ENCODE data around the gene ESPNL. TPM values are rescaled to one million over a fixed set of nuclear protein-coding genes. Genes with fewer than 3 reads are reported as not detected.
A peak's percentile ranks its signal among the peaks of the same experiment; 100 is the strongest.
"Not testable (repeated sequence)": the region's sequence is repeated elsewhere in the genome, so short reads cannot be mapped to it uniquely, and the experiment has no call there.

ESPNL gene, protein sequence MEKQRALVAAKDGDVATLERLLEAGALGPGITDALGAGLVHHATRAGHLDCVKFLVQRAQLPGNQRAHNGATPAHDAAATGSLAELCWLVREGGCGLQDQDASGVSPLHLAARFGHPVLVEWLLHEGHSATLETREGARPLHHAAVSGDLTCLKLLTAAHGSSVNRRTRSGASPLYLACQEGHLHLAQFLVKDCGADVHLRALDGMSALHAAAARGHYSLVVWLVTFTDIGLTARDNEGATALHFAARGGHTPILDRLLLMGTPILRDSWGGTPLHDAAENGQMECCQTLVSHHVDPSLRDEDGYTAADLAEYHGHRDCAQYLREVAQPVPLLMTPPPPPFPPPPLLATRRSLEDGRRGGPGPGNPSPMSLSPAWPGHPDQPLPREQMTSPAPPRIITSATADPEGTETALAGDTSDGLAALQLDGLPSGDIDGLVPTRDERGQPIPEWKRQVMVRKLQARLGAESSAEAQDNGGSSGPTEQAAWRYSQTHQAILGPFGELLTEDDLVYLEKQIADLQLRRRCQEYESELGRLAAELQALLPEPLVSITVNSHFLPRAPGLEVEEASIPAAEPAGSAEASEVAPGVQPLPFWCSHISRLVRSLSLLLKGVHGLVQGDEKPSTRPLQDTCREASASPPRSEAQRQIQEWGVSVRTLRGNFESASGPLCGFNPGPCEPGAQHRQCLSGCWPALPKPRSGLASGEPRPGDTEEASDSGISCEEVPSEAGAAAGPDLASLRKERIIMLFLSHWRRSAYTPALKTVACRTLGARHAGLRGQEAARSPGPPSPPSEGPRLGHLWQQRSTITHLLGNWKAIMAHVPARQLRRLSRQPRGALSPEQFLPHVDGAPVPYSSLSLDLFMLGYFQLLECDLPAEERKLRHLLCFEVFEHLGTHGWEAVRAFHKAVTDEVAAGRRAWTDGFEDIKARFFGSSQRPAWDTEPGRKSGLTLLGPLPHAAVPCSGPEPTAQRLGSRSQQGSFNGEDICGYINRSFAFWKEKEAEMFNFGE
- total RNA-seq = 1 to 10 TPM in 1 of 4 donors, under 1 TPM in 1, not detected in 2; 0.27 to 2.5 TPM

DNA sequence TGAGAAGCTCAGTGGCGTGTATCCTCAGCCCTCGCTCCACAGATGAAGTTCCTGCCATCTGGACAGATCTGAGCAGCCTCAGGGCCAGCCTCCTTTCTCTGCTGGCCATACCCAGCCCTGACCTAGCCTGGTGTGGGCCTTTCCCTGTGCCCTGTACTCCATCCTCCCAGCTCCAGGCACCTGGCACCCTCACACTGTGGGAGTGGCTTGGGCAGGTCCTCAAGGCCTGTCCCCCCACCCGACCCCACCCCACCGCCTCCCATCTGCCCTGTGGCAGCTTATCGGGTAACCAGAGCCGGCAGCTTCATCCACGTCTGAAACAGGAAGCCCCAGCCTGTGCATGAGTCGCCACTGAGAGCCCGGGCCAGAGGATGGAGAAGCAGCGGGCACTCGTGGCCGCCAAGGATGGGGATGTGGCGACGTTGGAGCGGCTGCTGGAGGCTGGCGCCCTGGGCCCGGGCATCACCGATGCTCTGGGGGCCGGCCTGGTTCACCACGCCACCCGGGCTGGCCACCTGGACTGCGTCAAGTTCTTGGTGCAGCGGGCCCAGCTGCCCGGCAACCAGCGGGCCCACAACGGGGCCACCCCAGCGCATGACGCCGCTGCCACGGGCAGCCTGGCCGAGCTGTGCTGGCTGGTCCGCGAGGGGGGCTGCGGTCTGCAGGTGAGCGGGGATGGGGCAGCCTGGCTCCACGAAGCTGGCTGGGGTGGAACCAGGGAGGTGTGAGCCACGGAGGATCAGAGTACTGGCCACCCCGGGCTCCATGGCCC is at the start of gene ESPNL:
Gene ESPNL, plus strand, starts transcription at position 292 of the 772 bp plus-strand sequence. Its CDS starts 80 bp downstream, at position 372.
- peaks cover 0 to 12% (median 7%) of the 10 kb centered on the region in 4 donors for H3K4me1 ChIP-seq
- peak in 2 of 3 donors; percentile 15 to 47 for DNase-seq

DNA sequence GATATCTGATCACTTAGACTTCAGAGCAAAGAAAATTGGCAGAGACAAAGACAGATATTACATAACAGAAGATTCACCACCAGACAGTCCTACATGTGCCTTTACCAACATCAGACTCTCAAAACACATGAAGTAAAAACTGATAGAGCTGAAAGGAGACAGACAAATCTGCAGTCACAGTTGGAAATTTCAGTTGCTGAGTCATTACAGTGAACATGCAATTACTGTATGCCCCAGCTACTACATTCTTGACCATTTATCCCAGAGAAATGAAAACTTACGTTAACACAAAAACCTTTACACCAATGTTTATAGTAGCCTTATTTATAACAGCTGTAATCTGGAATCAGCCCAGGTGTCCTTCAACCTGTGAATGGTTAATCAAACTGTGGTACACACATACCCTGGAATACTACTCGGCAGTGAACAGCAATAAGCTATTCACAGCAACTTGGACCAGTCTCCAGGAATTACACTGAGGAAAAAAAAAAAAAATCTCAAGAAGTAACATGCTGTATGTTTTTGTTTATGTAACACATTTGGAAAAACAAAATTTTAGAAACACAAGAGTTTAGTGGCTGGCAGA is 46.9 kb upstream of the ESPNL start:
- Histone ChIP-seq H3K4me3 (no peak overlapping the region), H3K27ac (no peak overlapping the region), H3K36me3 (no peaks in the 10 kb centered on the region), H3K4me1 (no peaks in the 10 kb centered on the region), H3K27me3 (no peaks in the 10 kb centered on the region), H3K9me3 (no peaks in the 10 kb centered on the region)
- TF ChIP-seq POLR2A (IDR thresholded peaks at IDR 0.05) = no peak
- TF ChIP-seq, protein P1, sequence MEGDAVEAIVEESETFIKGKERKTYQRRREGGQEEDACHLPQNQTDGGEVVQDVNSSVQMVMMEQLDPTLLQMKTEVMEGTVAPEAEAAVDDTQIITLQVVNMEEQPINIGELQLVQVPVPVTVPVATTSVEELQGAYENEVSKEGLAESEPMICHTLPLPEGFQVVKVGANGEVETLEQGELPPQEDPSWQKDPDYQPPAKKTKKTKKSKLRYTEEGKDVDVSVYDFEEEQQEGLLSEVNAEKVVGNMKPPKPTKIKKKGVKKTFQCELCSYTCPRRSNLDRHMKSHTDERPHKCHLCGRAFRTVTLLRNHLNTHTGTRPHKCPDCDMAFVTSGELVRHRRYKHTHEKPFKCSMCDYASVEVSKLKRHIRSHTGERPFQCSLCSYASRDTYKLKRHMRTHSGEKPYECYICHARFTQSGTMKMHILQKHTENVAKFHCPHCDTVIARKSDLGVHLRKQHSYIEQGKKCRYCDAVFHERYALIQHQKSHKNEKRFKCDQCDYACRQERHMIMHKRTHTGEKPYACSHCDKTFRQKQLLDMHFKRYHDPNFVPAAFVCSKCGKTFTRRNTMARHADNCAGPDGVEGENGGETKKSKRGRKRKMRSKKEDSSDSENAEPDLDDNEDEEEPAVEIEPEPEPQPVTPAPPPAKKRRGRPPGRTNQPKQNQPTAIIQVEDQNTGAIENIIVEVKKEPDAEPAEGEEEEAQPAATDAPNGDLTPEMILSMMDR (IDR thresholded peaks at IDR 0.05) = no peak
- no peak for DNase-seq

More for the DNA sequence above, at the start of gene ESPNL:
- no peak for TF ChIP-seq POLR2A (IDR thresholded peaks at IDR 0.05)
- TF ChIP-seq, protein P1 (IDR thresholded peaks at IDR 0.05) = no peak
- Histone ChIP-seq H3K9me3 (no peaks in the 10 kb centered on the region), H3K27ac (peak within 1 kb of the TSS in 2 of 4 donors; percentile 72 to 80), H3K36me3 (no peaks in the 10 kb centered on the region), H3K27me3 (no peaks in the 10 kb centered on the region), H3K4me3 (no peak within 1 kb of the TSS)

DNA sequence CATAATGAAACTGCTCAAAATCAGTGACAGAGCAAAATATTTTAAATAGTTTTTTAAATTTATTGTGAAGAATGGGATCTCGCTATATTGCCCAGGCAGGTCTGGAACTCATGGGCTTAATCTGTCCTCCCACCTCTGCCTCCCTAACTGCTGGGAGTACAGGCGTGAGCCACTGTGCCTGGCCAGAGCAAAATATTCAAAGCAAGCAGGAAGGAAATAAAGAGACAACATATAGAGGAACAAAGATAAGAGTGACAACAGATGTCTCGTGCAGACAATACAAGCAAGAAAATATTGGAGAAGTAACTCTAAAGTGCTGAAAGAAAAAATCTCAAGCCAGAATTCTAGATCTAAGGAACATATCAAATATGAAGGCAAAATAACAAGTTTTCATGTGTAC is 44.3 kb upstream of the ESPNL start:
- Histone ChIP-seq H3K9me3 (no peaks in the 10 kb centered on the region), H3K36me3 (no peaks in the 10 kb centered on the region), H3K4me3 (no peak overlapping the region), H3K27me3 (no peaks in the 10 kb centered on the region), H3K27ac (no peak overlapping the region), H3K4me1 (peaks cover 0 to 5% (median 0%) of the 10 kb centered on the region in 4 donors)
- no peak for DNase-seq
- TF ChIP-seq, protein P1 (IDR thresholded peaks at IDR 0.05) = no peak
- TF ChIP-seq POLR2A (IDR thresholded peaks at IDR 0.05) = no peak

DNA sequence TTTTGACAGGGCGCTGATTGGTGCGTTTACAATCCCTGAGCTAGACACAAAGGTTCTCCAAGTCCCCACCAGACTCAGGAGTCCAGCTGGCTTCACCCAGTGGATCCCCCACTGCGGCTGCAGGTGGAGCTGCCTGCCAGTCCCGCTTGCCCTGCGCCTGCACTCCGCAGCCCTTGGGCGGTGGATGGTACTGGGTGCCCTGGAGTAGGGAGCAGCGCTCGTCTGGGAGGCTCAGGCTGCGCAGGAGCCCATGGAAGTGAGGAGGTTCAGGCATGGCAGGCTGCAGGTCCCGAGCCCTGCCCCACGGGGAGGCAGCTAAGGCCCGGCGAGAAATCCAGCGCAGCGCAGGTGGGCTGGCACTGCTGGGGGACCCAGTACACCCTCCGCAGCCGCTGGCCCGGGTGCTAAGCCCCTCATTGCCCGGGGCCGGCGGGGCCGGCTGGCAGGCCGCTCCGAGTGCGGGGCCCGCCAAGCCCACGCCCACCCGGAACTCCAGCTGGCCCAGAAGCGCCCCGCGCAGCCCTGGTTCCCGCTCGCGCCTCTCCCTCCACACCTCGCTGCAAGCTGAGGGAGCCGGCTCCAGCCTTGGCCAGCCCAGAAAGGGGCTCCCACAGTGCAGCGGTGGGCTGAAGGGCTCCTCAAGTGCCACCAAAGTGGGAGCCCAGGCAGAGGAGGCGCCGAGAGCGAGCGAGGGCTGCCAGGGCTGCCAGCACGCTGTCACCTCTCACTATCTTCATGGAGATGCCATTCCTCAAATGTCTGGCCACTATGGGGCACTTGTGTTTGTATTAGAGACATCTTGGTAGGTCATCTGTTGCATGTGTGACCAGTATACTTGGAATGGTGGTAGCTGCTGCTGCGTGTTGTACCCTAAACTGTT is 42.2 kb upstream of the ESPNL start:
- DNase-seq, H3K9me3 ChIP-seq, H3K4me3 ChIP-seq, H3K36me3 ChIP-seq, H3K27ac ChIP-seq, H3K27me3 ChIP-seq: not testable (repeated sequence)
- H3K4me1 ChIP-seq = peaks cover 0 to 18% (median 9%) of the 10 kb centered on the region in 4 donors

DNA sequence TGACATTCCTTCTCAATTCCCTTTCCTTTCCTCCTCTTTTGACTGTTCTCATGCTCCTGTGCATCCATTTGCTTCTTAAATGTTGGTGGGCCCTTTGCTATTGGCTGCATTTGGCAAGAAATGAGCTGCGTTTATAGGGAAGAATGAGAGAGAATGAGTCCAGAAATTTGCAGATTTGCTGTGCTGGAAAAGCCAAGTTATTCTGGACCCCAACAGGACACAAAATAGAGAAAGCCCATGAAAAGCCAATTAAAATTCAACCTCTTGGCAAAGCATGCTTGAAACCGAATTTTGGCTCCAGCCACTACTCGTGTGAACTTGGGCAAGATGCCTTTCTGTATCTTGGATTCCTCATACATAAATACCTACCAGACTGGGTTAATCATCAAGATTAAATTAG is 40.6 kb upstream of the ESPNL start:
- no peak overlapping the region for H3K27ac ChIP-seq
- no peaks in the 10 kb centered on the region for H3K27me3 ChIP-seq
- peaks cover 0 to 29% (median 9%) of the 10 kb centered on the region in 4 donors for H3K4me1 ChIP-seq
- no peak for DNase-seq
- no peaks in the 10 kb centered on the region for H3K9me3 ChIP-seq
- no peaks in the 10 kb centered on the region for H3K36me3 ChIP-seq
- H3K4me3 ChIP-seq = peak overlapping the region in 1 of 4 donors; percentile 90
- TF ChIP-seq, protein P1 (IDR thresholded peaks at IDR 0.05) = no peak
- TF ChIP-seq POLR2A (IDR thresholded peaks at IDR 0.05) = no peak
